OCI-LY1 (cell line): ENCODE results near the gene CCDC172.

ENCODE experiments used
- CTCF ChIP-seq: fragments of 200-600 bp; sonication (generic), shearing (Covaris generic); IDR thresholded peaks from 2 replicates; pipeline ENCODE4 v1.5.1; 2017; ENCODE audit warnings: mild to moderate bottlenecking, antibody characterized with exemption, low read length, moderate library complexity, mixed read lengths
- EZH2 ChIP-seq: fragments of 200-600 bp; sonication (generic), shearing (Covaris generic); IDR thresholded peaks from 2 replicates; pipeline ENCODE4 v1.8.0; 2017; ENCODE audit warnings: borderline replicate concordance, mixed run types, mild to moderate bottlenecking, antibody characterized with exemption, low read length, moderate library complexity, mixed read lengths

- TF ChIP-seq CTCF (no peak), EZH2 (no peak)
Observed at GRCh38 chr10:116316503-116316902, 7.7 kb upstream of the CCDC172 start.
